ENCODE data around the gene TEX12.
A peak's percentile ranks its signal among the peaks of the same experiment; 100 is the strongest.

TEX12 gene

DNA sequence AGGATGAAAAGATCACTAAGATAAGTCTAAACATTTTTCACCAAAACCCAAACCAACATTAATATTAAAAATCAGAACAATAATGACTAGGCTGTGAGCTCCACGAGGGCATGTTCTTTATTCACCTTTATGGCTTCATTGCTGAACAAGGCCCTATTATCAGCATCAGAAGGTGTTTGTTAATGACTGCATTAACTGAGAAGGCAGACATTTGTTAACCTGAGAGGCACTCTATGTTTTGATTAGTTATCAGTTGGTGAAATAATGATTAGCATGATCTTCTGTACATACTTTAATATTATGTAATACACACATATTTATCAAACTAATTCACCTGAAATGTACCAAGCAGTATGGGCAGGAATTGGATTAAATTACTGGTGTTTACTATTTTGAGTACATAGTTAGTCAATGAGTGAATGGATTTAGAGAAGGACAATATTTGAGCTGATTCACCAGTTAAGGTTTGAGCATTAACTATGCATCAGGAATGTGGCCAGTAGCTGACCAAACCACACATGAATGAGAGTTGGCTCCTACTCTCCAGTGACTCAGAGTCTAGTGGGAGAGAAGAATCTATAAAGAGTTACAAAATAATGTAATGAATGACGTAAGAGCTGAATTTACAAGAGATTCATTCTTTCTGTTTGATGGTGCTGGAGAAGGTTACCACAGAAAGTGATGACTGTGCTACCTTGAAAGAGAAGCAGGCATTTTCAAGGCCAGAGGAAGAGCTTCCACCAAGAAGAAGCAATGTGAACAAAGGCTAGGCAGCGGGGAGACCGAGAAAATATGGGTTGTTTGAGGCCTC, 10.0 kb upstream of the TEX12 start:
- Histone ChIP-seq H3K36me3 (replicated peaks; ENCODE audit: low read depth, low read length) (no peaks in the 10 kb centered on the region), H3K79me2 (ENCODE audit: low read length) (no peaks in the 10 kb centered on the region), H3K9ac (ENCODE audit: low read length) (no peak overlapping the region), H3K4me2 (ENCODE audit: low read length) (no peak overlapping the region), H2AFZ (ENCODE audit: low read depth, low read length) (no peak overlapping the region), H3K9me3 (ENCODE audit: insufficient read depth, low read length) (no peaks in the 10 kb centered on the region), H4K20me1 (ENCODE audit: insufficient read depth, low read length) (no peaks in the 10 kb centered on the region), H3K4me3 (ENCODE audit: low read length) (no peak overlapping the region), H3K27ac (ENCODE audit: low read length) (no peak overlapping the region), H3K4me1 (ENCODE audit: low read length) (peaks cover 11% of the 10 kb centered on the region), H3K27me3 (ENCODE audit: low read depth, low read length) (peaks cover 3% of the 10 kb centered on the region; the same call in 1 of the 2 replicates)
- no peak for TF ChIP-seq EZH2phosphoT487 (IDR thresholded peaks at IDR 0.05; ENCODE audit: low read depth)
- TF ChIP-seq, protein P1, sequence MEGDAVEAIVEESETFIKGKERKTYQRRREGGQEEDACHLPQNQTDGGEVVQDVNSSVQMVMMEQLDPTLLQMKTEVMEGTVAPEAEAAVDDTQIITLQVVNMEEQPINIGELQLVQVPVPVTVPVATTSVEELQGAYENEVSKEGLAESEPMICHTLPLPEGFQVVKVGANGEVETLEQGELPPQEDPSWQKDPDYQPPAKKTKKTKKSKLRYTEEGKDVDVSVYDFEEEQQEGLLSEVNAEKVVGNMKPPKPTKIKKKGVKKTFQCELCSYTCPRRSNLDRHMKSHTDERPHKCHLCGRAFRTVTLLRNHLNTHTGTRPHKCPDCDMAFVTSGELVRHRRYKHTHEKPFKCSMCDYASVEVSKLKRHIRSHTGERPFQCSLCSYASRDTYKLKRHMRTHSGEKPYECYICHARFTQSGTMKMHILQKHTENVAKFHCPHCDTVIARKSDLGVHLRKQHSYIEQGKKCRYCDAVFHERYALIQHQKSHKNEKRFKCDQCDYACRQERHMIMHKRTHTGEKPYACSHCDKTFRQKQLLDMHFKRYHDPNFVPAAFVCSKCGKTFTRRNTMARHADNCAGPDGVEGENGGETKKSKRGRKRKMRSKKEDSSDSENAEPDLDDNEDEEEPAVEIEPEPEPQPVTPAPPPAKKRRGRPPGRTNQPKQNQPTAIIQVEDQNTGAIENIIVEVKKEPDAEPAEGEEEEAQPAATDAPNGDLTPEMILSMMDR (IDR thresholded peaks at IDR 0.05; ENCODE audit: low read depth, low read length) = no peak

DNA sequence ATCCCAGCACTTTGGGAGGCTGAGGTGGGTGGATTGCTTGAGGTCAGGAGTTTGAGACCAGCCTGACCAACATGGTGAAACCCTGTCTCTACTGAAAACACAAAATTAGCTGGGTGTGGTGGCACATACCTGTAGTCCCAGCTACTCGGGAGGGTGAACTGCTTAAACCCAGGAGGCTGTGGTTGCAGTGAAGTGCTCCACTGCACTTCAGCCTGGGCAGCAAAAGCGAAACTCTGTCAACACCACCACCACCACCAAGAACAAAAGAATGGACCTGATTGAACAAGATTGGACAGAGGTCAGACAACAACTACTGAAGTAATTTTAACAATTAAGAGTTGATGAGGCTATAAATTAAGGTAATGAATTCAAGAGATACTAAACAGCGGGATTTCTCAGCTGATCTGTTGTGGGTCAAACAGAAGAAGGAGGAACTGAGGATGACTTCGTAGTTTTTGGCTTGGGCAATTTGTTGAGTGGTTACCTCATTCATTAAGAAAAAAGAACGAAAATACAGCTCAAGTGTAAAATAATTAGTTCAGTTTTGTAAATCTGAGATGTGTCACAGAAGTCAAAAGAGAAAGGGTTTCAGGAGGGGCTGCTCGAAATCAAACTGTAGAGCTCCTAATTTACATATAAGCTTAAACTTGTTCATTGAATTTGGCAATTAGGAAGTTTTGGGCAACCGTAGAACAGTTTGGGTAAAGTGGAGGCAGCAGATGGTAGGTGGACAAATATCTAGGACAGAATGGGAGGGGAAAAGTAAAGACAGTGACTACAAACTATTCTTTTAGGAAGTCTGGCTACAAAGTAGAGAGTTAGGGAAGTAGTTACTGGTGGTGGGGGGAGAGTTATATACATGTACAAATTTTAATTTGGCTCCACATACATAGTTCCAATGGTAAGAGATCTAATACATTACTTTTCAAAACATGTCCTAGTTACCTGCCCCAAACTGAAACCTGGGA, 7.8 kb upstream of the TEX12 start:
- Histone ChIP-seq H3K9ac (ENCODE audit: low read length) (peak overlapping the region; percentile 13; the same call in 1 of the 2 replicates), H3K27ac (ENCODE audit: low read length) (no peak overlapping the region), H3K36me3 (replicated peaks; ENCODE audit: low read depth, low read length) (no peaks in the 10 kb centered on the region), H2AFZ (ENCODE audit: low read depth, low read length) (peak overlapping the region; percentile 82), H4K20me1 (ENCODE audit: insufficient read depth, low read length) (no peaks in the 10 kb centered on the region), H3K4me1 (ENCODE audit: low read length) (peaks cover 17% of the 10 kb centered on the region), H3K4me2 (ENCODE audit: low read length) (peak overlapping the region; percentile 83), H3K79me2 (ENCODE audit: low read length) (no peaks in the 10 kb centered on the region), H3K9me3 (ENCODE audit: insufficient read depth, low read length) (no peaks in the 10 kb centered on the region), H3K4me3 (ENCODE audit: low read length) (peak overlapping the region; percentile 57), H3K27me3 (ENCODE audit: low read depth, low read length) (no peaks in the 10 kb centered on the region)
- no peak for TF ChIP-seq EZH2phosphoT487 (IDR thresholded peaks at IDR 0.05; ENCODE audit: low read depth)
- TF ChIP-seq, protein P1 (IDR thresholded peaks at IDR 0.05; ENCODE audit: low read depth, low read length) = no peak

DNA sequence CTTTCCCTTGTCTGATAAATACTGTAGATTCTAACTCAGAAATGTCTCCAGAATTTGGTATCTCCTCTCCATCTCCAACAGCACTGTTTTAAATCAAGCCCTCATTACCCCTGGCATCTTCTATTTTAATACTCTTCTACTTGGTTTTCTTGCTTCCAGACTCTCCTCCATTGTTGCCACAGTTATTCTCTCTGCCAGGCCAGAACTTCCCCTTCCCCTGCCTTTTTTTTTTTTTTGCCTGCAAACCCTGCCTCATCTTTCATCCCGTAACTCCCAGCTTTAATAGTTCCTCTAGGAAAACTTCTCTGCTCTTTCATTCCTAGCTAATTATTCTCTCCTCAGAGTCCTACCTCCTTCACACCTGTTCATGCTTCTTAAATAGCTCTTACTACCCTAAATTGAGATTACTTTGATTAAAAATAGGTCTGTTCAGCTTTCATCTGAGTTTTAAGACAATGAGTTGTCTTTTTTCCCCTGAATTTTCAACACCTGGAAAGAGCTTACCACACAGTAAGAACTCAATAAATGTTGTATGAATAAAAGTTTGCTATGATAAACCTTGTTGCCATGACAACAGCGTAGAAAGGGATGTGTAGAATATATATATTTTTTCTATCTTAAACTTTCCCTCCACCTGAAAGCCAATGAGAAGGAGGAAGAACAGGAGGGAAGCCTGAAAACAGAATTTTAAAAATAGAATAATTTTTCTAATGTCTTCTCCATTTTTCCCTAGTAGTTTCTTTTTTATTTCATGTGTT, 6.9 kb upstream of the TEX12 start:
- no peak overlapping the region for H2AFZ ChIP-seq (ENCODE audit: low read depth, low read length)
- no peaks in the 10 kb centered on the region for H3K9me3 ChIP-seq (ENCODE audit: insufficient read depth, low read length)
- no peaks in the 10 kb centered on the region for H3K36me3 ChIP-seq (replicated peaks; ENCODE audit: low read depth, low read length)
- no peak overlapping the region for H3K27ac ChIP-seq (ENCODE audit: low read length)
- no peak overlapping the region for H3K4me3 ChIP-seq (ENCODE audit: low read length)
- no peaks in the 10 kb centered on the region for H3K27me3 ChIP-seq (ENCODE audit: low read depth, low read length)
- H3K79me2 ChIP-seq (ENCODE audit: low read length) = no peaks in the 10 kb centered on the region
- TF ChIP-seq, protein P1 (IDR thresholded peaks at IDR 0.05; ENCODE audit: low read depth, low read length) = no peak
- no peak for TF ChIP-seq EZH2phosphoT487 (IDR thresholded peaks at IDR 0.05; ENCODE audit: low read depth)
- peaks cover 17% of the 10 kb centered on the region for H3K4me1 ChIP-seq (ENCODE audit: low read length)
- no peaks in the 10 kb centered on the region for H4K20me1 ChIP-seq (ENCODE audit: insufficient read depth, low read length)
- H3K4me2 ChIP-seq (ENCODE audit: low read length) = peak overlapping the region; percentile 83; the same call in 1 of the 2 replicates
- no peak overlapping the region for H3K9ac ChIP-seq (ENCODE audit: low read length)
